CD14-positive monocyte (primary cell): ENCODE results near the gene RSKR. TPM values are rescaled to one million over a fixed set of nuclear protein-coding genes. Genes with fewer than 3 reads are reported as not detected.

ENCODE experiments used
- DNase-seq, 3 donors: peaks; one replicate each; pipeline ENCODE4 v3.0.0-alpha.2; 2011 to 2022
- H2AFZ ChIP-seq: 2 replicates; pipeline ENCODE4 v1.6.0; 2012; ENCODE audit warnings: mild to moderate bottlenecking, low read depth, low read length, inconsistent platforms; ENCODE audit not compliant: insufficient read depth, poor library complexity, severe bottlenecking
- H3K27ac ChIP-seq, 2 donors: 1 replicate in 1 of 2; 2 replicates in 1 of 2; pipeline ENCODE4 v1.5.1; 2012 to 2013; ENCODE audit warnings: low read length in 2 of 2, control low read depth in 1 of 2, inconsistent platforms in 1 of 2, low read depth in 1 of 2, mild to moderate bottlenecking in 1 of 2
- H3K27me3 ChIP-seq, 2 donors: one replicate each; pipeline versions ENCODE4 v1.6.0 to v1.6.1; 2011 to 2013; ENCODE audit warnings: low read length in 2 of 2; ENCODE audit not compliant: control insufficient read depth in 2 of 2, insufficient read depth in 2 of 2
- H3K36me3 ChIP-seq, 2 donors: replicated peaks in 1 of 2; 1 replicate in 1 of 2; 2 replicates in 1 of 2; pipeline versions ENCODE4 v1.5.1 to v1.6.1; 2012 to 2013; ENCODE audit warnings: low read length in 2 of 2, control low read depth in 1 of 2, inconsistent platforms in 1 of 2, mild to moderate bottlenecking in 1 of 2; ENCODE audit not compliant: insufficient read depth in 2 of 2, control insufficient read depth in 1 of 2
- H3K4me1 ChIP-seq, 2 donors: 1 replicate in 1 of 2; 2 replicates in 1 of 2; pipeline versions ENCODE4 v1.5.1 to v1.6.1; 2012 to 2013; ENCODE audit warnings: low read length in 2 of 2, control low read depth in 1 of 2, inconsistent platforms in 1 of 2, mild to moderate bottlenecking in 1 of 2, moderate library complexity in 1 of 2; ENCODE audit not compliant: insufficient read depth in 2 of 2, control insufficient read depth in 1 of 2
- H3K4me2 ChIP-seq: replicated peaks from 2 replicates; pipeline ENCODE3; 2012; ENCODE audit warnings: low read length, moderate library complexity, mild to moderate bottlenecking; ENCODE audit not compliant: poor library complexity, severe bottlenecking; ENCODE audit errors: extremely low read depth
- H3K4me3 ChIP-seq, 3 experiments: fragments of 200-600 bp in 1 of 3; sonication (generic) in 1 of 3; replicated peaks in 1 of 3; 1 replicate in 2 of 3; 2 replicates in 1 of 3; pipeline ENCODE4 v1.5.1; 2011 to 2013; ENCODE audit warnings: low read length in 3 of 3, mild to moderate bottlenecking in 3 of 3, control low read depth in 2 of 3, low read depth in 2 of 3, inconsistent platforms in 1 of 3, moderate library complexity in 1 of 3
- H3K79me2 ChIP-seq: 2 replicates; pipeline ENCODE4 v1.6.0; 2012; ENCODE audit warnings: mild to moderate bottlenecking, control low read depth, inconsistent platforms, low read length, moderate library complexity; ENCODE audit not compliant: insufficient read depth
- H3K9ac ChIP-seq: 2 replicates; pipeline ENCODE4 v1.6.0; 2017; ENCODE audit warnings: low read length, mild to moderate bottlenecking; ENCODE audit not compliant: insufficient read depth, poor library complexity, severe bottlenecking
- H3K9me3 ChIP-seq, 2 donors: replicated peaks in 1 of 2; 1 replicate in 1 of 2; 2 replicates in 1 of 2; pipeline versions ENCODE4 v1.5.1 to v1.6.1; 2012 to 2013; ENCODE audit warnings: low read length in 2 of 2, control low read depth in 1 of 2; ENCODE audit not compliant: control insufficient read depth in 1 of 2, insufficient read depth in 1 of 2
- H4K20me1 ChIP-seq: 2 replicates; pipeline ENCODE4 v1.6.0; 2012; ENCODE audit warnings: mild to moderate bottlenecking, low read length, control low read depth, moderate library complexity; ENCODE audit not compliant: insufficient read depth
- H3K27ac Mint-ChIP-seq, 7 donors: one replicate each; pipeline ENCODE4 v1.8.0; 2020; ENCODE audit warnings: mild to moderate bottlenecking in 7 of 7, mixed read lengths in 7 of 7, moderate library complexity in 6 of 7, inconsistent platforms in 2 of 7
- H3K27me3 Mint-ChIP-seq, 3 donors: one replicate each; pipeline ENCODE4 v1.8.0; 2021 to 2022; ENCODE audit warnings: low read depth in 3 of 3, mild to moderate bottlenecking in 3 of 3, mixed read lengths in 3 of 3, moderate library complexity in 3 of 3, inconsistent platforms in 1 of 3
- H3K36me3 Mint-ChIP-seq, 2 donors: one replicate each; pipeline ENCODE4 v1.8.0; 2020; ENCODE audit warnings: mixed read lengths in 2 of 2, inconsistent platforms in 1 of 2, mild to moderate bottlenecking in 1 of 2
- H3K4me1 Mint-ChIP-seq: one replicate; pipeline ENCODE4 v1.8.0; 2020; ENCODE audit warnings: mild to moderate bottlenecking, mixed read lengths
- H3K4me3 Mint-ChIP-seq, 2 donors: one replicate each; pipeline ENCODE4 v1.8.0; 2020; ENCODE audit warnings: mild to moderate bottlenecking in 2 of 2, mixed read lengths in 2 of 2, moderate library complexity in 1 of 2
- H3K9me3 Mint-ChIP-seq, 7 donors: one replicate each; pipeline ENCODE4 v1.8.0; 2020 to 2022; ENCODE audit warnings: mixed read lengths in 7 of 7, mild to moderate bottlenecking in 6 of 7, moderate library complexity in 6 of 7, inconsistent platforms in 2 of 7
- WGBS: methylation state at CpG from one replicate; pipeline ENCODE4 v1.1.5; 2013; ENCODE audit warnings: missing lambda C conversion rate; ENCODE audit not compliant: insufficient coverage; 5-methylcytosine and 5-hydroxymethylcytosine counted together
- intact Hi-C, 2 donors: fragments of 100-400 bp; cut with micrococcal nuclease; formaldehyde crosslinking; loops; one replicate each; pipeline versions ENCODE4 v1.15.0 to v1.15.1; 2023
- polyA plus RNA-seq, 3 donors: library from polyadenylated mRNA; depleted of rRNA in 1 of 3; unstranded in 2 of 3; stranded (reverse) in 1 of 3; fragments of 300-500 nt in 2 of 3; fragments of >200 nt in 1 of 3; fragmentation: Illumina TruSeq in 2 of 3; gene quantifications; 1 replicate in 2 of 3; 2 replicates in 1 of 3; pipeline ENCODE4 v1.2.3, GENCODE V29; 2012 to 2021
- TF ChIP-seq, protein P1 (sequence below): fragments of 200-600 bp; IDR thresholded peaks from one replicate; pipeline ENCODE4 v1.8.0; 2022; ENCODE audit warnings: antibody characterized with exemption, mild to moderate bottlenecking

Gene RSKR
- polyA plus RNA-seq, 3 donors: 33.2 TPM; not detected in 2

DNA sequence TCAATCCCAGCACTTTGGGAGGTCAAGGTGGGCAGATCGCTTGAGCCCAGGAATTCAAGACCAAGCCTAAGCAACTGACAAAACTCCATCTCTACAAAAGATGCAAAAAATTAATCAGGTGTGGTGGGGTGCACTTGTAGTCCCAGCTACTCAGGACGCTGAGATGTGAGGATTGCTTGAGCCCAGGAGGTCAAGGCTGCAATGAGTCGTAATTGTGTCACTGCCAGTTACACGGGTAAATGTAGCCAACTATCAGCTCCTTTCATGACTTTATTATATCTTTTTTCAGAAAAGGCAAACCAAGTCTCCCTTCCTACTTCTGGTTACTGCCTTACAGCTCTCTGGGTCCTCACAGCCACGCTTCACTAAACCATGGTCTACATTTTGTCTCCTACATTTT lies 43.8 kb upstream of the RSKR start:
- Histone ChIP-seq H4K20me1 (peaks cover 36% of the 10 kb centered on the region), H3K36me3 (peaks cover 31 to 58% of the 10 kb centered on the region in 2 donors), H3K27ac (no peak overlapping the region), H3K9me3 (no peaks in the 10 kb centered on the region), H3K79me2 (peaks cover 90% of the 10 kb centered on the region), H3K4me2 (no peak overlapping the region), H3K9ac (no peak overlapping the region), H3K27me3 (no peaks in the 10 kb centered on the region), H3K4me3 (no peak overlapping the region), H3K4me1 (peaks cover 11 to 16% of the 10 kb centered on the region in 2 donors), H2AFZ (no peak overlapping the region)
- TF ChIP-seq, protein P1, sequence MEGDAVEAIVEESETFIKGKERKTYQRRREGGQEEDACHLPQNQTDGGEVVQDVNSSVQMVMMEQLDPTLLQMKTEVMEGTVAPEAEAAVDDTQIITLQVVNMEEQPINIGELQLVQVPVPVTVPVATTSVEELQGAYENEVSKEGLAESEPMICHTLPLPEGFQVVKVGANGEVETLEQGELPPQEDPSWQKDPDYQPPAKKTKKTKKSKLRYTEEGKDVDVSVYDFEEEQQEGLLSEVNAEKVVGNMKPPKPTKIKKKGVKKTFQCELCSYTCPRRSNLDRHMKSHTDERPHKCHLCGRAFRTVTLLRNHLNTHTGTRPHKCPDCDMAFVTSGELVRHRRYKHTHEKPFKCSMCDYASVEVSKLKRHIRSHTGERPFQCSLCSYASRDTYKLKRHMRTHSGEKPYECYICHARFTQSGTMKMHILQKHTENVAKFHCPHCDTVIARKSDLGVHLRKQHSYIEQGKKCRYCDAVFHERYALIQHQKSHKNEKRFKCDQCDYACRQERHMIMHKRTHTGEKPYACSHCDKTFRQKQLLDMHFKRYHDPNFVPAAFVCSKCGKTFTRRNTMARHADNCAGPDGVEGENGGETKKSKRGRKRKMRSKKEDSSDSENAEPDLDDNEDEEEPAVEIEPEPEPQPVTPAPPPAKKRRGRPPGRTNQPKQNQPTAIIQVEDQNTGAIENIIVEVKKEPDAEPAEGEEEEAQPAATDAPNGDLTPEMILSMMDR: no peak
- DNase-seq: no peak
- H3K9me3 Mint-ChIP-seq: peaks cover 0 to 7% (median 2%) of the 10 kb centered on the region in 7 donors
- peak overlapping the region in 1 of 7 donors; percentile 26 for H3K27ac Mint-ChIP-seq
- no CpG with 5 or more reads among the region's 5 CpGs for WGBS
- H3K4me3 Mint-ChIP-seq: no peak overlapping the region
- peaks cover 52 to 63% of the 10 kb centered on the region in 2 donors for H3K36me3 Mint-ChIP-seq
- H3K4me1 Mint-ChIP-seq: peaks cover 15% of the 10 kb centered on the region
- intact Hi-C loops: no loop called here
- peaks cover 0 to 2% (median 0%) of the 10 kb centered on the region in 3 donors for H3K27me3 Mint-ChIP-seq

DNA sequence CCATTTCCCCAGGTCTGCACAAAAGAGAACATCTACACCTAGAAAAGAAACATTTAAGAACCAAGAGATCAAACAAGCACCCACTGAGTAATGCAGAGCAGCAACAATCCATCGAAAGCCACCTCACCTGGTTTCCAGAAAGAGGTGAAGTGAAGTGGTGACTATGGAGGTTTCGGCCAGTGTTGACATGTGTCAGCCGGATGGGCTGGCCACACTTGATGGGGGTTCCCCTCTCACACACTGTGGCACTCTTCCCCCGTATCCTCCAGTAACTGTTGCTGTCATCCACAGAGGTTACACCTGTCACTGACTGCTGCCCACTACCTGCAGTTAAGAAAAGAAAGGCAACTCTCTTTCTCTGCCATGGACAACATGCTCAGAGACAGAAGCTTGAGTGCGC lies 41.2 kb upstream of the RSKR start:
- Mint-ChIP-seq H3K27me3 (no peaks in the 10 kb centered on the region), H3K9me3 (peaks cover 0 to 7% (median 0%) of the 10 kb centered on the region in 7 donors), H3K4me1 (peaks cover 2% of the 10 kb centered on the region), H3K36me3 (peaks cover 62 to 77% of the 10 kb centered on the region in 2 donors), H3K27ac (peak overlapping the region in 1 of 7 donors; percentile 3), H3K4me3 (no peak overlapping the region)
- DNase-seq: no peak
- Histone ChIP-seq H3K9ac (no peak overlapping the region), H3K36me3 (peaks cover 52 to 84% of the 10 kb centered on the region in 2 donors), H3K4me2 (no peak overlapping the region), H2AFZ (no peak overlapping the region), H3K4me3 (no peak overlapping the region), H3K27ac (peak overlapping the region in 1 of 2 donors; percentile 20), H3K4me1 (no peaks in the 10 kb centered on the region), H3K9me3 (no peaks in the 10 kb centered on the region), H3K27me3 (no peaks in the 10 kb centered on the region), H4K20me1 (peaks cover 47% of the 10 kb centered on the region), H3K79me2 (peaks cover 83% of the 10 kb centered on the region)
- no CpG with 5 or more reads among the region's 5 CpGs for WGBS
- intact Hi-C loops: no loop called here
- TF ChIP-seq, protein P1: no peak
